HG02981 (cell line): ENCODE measurements around the gene MADCAM1.
A peak's percentile ranks its signal among the peaks of the same experiment; 100 is the strongest.

Source experiments
- ATAC-seq: cut with Tn5 transposase; IDR thresholded peaks from one replicate; pipeline ENCODE4 v1.9.1; 2021; ENCODE audit warnings: mild to moderate bottlenecking, moderate library complexity; ENCODE audit not compliant: unreplicated experiment

The MADCAM1 gene

GRCh38 chr19:507286-508203, 11.3 kb downstream of the MADCAM1 start, which contains the start of gene TPGS1:
TSS of gene TPGS1 (plus strand) at chr19:507497. CDS start at chr19:507507, 10 bp downstream.
- ATAC-seq: peak; percentile 46

GRCh38 chr19:508204-509150, 12.2 kb downstream of the MADCAM1 start:
- no peak for ATAC-seq

- ATAC-seq: no peak
Measured at GRCh38 chr19:510606-511100, 14.4 kb downstream of the MADCAM1 start.

DNA sequence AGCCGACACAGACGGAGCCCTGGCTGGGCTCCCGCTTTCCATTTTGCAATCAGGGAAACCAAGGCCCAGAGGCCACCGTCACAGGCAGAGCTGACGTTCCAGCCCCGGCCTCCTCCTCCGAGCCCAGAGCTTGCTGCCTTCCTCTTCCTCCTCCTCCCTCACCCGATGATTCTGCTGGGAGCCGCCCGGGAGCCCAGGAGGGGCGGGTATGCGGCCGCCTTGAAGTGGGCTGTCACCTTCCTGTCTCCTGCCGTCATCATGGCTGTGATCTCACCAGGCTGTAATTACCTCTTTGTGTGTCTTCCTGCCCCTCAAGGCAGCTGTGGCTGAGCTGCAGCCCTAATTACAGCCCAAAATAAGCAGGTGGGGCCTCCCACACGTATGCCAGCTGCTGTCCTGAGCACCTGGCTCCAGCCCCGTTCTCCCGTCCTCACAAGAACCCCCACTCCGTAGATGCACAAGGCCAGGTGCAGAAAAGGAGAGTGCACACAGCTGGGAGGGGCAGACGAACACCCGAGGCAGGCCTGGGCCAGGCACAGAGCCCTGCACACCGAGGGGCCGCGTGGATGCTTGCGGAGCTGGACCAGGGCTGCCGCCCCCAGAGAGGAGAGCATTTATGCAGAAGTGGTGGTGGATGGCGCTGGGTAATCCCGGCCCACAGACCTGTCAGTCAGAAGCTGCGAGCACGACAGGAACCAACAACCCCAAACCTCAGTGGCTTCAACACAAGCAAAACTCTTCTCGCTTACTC, 15.0 kb downstream of the MADCAM1 start:
- no peak for ATAC-seq

- ATAC-seq: no peak
Measured at GRCh38 chr19:512547-513365, 16.5 kb downstream of the MADCAM1 start.

DNA sequence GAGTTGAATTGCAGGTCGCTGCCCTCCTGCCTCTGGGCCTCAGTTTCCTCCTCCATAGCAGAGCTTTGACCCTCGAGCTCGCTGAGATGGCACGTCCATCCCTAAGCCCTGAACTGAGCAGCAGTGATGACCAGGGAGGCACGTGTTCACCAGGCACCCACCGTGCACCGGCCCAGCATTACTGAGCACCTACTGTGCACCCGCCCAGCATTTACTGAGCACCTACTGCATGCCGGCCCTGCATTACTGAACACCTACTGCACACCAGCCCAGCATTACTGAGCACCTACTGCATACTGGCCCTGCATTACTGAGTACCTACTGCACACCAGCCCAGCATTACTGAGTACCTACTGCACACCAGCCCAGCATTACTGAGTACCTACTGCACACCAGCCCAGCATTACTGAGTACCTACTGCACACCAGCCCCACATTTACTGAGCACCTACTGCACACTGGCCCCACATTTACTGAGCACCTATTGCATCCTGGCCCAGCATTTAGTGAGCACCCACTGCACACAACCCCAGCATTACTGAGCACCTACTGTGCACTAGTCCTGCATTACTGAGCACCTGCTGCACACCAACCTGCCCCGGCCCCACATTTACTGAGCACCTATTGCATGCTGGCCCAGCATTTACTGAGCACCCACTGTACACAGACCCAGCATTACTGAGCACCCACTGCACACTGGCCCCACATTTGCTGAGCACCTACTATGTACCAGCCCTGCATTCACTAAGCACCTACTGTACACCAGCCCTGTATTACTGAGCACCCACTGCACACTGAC, 17.3 kb downstream of the MADCAM1 start:
- ATAC-seq: no peak

- ATAC-seq: no peak
Measured at GRCh38 chr19:514166-514663, 17.9 kb downstream of the MADCAM1 start.

DNA sequence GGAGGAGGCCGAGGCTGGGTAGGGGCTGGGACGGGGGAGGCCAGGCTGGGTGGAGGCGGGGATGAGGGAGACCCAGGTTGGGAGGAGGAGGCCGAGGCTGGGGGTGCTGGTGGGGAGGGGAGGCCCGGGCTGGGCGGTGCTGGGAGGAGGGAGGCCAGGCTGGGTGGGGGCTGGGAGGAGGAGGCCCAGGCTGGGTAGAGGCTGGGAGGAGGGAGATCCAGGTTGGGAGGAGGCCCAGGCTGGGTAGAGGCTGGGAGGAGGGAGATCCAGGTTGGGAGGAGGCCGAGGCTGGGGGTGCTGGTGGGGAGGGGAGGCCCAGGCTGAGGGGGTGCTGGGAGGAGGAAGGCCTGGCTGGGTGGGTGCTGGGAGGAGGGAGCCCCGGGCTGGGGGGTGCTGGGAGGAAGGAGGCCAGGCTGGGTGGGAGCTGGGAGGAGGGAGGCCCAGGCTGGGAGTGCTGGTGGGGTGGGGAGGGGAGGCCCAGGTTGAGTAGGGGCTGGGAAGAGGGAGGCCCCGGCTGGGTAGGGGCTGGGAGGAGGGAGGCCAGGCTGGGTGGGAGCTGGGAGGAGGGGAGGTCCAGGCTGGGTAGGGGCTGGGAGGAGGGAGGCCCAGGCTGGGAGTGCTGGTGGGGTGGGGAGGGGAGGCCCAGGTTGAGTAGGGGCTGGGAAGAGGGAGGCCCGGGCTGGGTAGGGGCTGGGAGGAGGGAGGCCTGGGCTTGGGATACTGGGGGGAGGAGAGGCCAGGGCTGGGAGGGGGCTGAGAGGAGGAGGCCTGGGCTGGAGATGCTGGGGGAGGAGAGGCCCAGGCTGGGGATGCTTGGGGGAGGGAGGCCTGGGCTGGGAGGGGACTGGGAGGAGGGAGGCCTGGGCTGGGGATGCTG, 21.7 kb downstream of the MADCAM1 start:
- no peak for ATAC-seq

DNA sequence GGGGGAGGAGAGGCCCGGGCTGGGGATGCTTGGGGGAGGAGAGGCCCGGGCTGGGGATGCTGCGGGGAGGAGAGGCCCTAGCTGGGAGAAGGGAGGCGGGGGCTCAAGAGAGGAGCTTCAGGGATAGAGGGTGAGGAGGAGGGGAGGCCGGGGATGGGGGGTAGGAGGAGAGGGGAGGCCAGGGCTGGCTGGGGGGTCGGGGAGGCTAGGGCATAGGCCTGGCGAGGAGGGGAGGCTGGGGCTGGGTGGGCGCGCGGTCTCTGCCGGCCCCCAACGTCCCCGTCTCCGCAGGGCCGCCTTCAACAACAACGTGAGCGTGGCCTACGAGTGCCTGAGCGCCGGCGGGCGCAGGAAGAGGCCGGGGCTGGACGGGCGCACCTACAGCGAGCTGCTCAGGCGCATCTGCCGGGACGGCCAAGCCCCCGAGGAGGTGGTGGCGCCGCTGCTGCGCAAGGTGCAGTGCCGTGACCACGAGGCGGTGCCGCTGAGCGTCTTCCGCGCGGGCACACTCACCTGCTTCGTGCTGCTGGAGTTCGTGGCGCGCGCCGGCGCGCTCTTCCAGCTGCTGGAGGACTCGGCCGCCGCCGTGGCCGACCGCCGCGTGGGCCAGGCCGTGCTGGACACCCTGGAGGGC, 22.4 kb downstream of the MADCAM1 start:
- ATAC-seq: no peak

GRCh38 chr19:519449-519865, 23.2 kb downstream of the MADCAM1 start:
- no peak for ATAC-seq

GRCh38 chr19:522726-523125, 26.4 kb downstream of the MADCAM1 start:
- ATAC-seq: no peak

DNA sequence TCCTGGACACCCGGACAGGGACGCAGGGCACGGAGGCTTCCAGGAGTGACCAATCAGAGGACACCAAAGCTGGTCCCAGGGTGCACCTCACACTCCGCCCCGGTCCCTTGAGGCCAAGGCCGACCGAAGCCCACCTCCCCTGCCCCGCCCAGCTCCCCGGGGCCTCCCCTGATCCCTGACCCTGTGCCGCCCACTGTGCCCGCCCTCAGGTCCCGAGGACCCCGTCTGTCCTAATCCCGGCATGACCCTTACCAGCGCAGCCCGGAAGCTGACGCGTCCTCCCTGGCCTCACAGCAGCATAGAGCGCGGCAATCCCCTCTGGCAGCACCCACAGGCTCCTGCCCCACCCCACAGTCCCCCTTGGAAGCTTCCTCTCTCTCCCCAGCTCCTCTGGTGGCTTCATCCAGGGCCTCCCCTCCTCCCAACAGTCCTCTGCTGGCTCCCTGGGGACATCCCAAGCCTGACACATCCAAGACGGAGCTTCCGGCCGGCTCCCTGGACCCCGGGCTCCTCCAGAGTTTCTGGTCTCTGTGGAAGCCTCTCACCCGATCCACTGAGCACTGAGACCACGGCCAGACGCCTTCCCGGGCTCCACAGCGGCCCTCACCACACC, 27.9 kb downstream of the MADCAM1 start:
- ATAC-seq: no peak

GRCh38 chr19:525029-525428, 28.7 kb downstream of the MADCAM1 start:
- no peak for ATAC-seq

DNA sequence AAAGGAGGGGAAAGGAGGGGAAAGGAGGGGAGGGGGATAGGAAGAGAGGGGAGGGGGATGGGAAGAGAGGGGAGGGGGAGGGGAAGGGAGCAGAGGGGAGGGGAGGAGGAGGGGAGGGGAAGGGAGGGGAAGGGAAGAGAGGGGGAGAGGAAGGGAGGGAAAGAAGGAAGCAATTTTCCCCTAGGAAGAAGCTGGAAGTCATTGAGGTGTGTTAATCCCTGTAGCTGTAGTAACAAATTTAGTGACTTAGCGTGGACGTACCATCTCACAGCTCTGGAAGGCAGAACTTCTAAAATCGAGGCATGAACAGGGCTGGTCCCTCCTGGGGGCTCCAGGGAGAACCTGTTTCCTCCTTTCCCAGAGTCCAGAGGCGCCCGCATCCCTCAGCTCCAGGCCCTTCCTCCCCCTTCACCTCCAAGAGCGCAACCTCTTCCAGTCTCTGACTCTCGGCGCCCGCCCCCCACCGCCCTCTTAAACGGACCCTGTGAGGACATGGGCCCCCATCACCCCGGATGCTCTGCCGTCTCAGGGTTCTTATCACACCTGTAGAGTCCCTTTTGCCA, 29.7 kb downstream of the MADCAM1 start:
- no peak for ATAC-seq

- ATAC-seq: no peak
Measured at GRCh38 chr19:530134-531008, 34.1 kb downstream of the MADCAM1 start.
